ENCODE results near the gene EPHB2. TPM values are rescaled to one million over a fixed set of nuclear protein-coding genes. Genes with fewer than 3 reads are reported as not detected.

The EPHB2 gene
- total and polyA plus RNA-seq, 2 donors from 2014 or later: 3.0 to 9.5 TPM

DNA sequence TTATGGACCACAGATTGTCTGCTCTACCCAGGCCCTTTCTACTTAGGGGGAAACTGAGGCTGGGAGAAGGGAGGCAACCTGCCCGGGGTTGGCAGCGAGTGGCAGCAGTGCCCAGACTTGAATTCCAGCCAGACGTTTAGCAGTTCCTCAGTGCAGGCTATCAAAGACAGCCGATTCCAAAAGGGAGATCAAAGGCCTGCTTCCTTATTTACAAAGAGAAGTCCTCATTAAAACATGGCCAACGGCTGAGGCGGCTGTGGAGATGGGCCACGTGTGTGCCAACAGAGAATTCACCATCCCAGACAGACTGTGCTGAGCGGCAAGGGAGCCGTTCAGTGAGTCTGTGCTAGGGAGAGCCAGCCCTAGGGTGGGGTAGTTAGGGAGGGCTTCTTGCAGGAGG, 29.9 kb upstream of the EPHB2 start:
- no peak for FAIRE-seq
- intact Hi-C loops (cut with DNase I): no loop called here
- H3K4me3 ChIP-seq (ENCODE audit: low read length in 3 of 3): no peak overlapping the region

GRCh38 chr1:22681556-22682276, 28.9 kb upstream of the EPHB2 start:
- intact Hi-C loops (cut with DNase I): no loop called here
- DNase-seq (no peak), FAIRE-seq (no peak)
- TF ChIP-seq, protein P1, sequence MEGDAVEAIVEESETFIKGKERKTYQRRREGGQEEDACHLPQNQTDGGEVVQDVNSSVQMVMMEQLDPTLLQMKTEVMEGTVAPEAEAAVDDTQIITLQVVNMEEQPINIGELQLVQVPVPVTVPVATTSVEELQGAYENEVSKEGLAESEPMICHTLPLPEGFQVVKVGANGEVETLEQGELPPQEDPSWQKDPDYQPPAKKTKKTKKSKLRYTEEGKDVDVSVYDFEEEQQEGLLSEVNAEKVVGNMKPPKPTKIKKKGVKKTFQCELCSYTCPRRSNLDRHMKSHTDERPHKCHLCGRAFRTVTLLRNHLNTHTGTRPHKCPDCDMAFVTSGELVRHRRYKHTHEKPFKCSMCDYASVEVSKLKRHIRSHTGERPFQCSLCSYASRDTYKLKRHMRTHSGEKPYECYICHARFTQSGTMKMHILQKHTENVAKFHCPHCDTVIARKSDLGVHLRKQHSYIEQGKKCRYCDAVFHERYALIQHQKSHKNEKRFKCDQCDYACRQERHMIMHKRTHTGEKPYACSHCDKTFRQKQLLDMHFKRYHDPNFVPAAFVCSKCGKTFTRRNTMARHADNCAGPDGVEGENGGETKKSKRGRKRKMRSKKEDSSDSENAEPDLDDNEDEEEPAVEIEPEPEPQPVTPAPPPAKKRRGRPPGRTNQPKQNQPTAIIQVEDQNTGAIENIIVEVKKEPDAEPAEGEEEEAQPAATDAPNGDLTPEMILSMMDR (IDR thresholded peaks at IDR 0.05; ENCODE audit: borderline replicate concordance, extremely low read depth, insufficient read depth): no peak
- Histone ChIP-seq H3K4me3 (ENCODE audit: low read length in 3 of 3) (no peak overlapping the region), H3K9me3 (ENCODE audit: control insufficient read depth in 2 of 3, insufficient read depth in 1 of 3, low read length in 3 of 3) (no peaks in the 10 kb centered on the region), H3K27me3 (ENCODE audit: control insufficient read depth, insufficient read depth, low read length) (no peaks in the 10 kb centered on the region), H3K27ac (ENCODE audit: low read depth in 2 of 2, low read length in 2 of 2) (no peak overlapping the region), H3K36me3 (ENCODE audit: control insufficient read depth in 2 of 3, insufficient read depth in 3 of 3, low read length in 3 of 3) (no peaks in the 10 kb centered on the region), H3K9ac (ENCODE audit: low read length in 3 of 3) (no peak overlapping the region), H3K4me1 (ENCODE audit: control insufficient read depth in 2 of 3, insufficient read depth in 2 of 3, low read depth in 1 of 3, low read length in 3 of 3) (no peaks in the 10 kb centered on the region)

More for the DNA sequence above, 29.9 kb upstream of the EPHB2 start:
- TF ChIP-seq, protein P1 (IDR thresholded peaks at IDR 0.05; ENCODE audit: borderline replicate concordance, extremely low read depth, insufficient read depth): no peak
- Histone ChIP-seq H3K27ac (ENCODE audit: low read depth in 2 of 2, low read length in 2 of 2) (no peak overlapping the region), H3K9me3 (ENCODE audit: control insufficient read depth in 2 of 3, insufficient read depth in 1 of 3, low read length in 3 of 3) (no peaks in the 10 kb centered on the region), H3K36me3 (ENCODE audit: control insufficient read depth in 2 of 3, insufficient read depth in 3 of 3, low read length in 3 of 3) (no peaks in the 10 kb centered on the region), H3K27me3 (ENCODE audit: control insufficient read depth, insufficient read depth, low read length) (no peaks in the 10 kb centered on the region), H3K9ac (ENCODE audit: low read length in 3 of 3) (no peak overlapping the region), H3K4me1 (ENCODE audit: control insufficient read depth in 2 of 3, insufficient read depth in 2 of 3, low read depth in 1 of 3, low read length in 3 of 3) (no peaks in the 10 kb centered on the region)
- no peak for DNase-seq

DNA sequence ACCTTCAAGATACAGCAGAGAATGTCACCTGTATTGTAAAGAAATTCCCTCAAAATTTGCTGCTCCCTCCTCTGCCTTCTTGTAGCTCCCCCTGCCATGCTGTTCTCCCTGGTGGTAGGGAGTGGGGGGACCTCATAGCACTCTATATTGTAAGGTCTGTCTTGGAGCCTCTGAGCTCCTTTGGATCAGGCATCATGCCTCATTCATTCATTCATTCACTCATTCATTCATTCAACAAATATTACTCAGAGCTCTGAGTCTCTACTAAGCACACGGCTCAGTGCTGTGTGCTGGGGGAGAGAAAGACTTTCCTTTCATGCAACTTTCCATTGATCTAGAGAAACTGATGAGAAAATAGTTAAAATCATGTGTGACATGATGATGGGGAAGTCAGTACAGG, 27.1 kb upstream of the EPHB2 start:
- H3K9ac ChIP-seq (ENCODE audit: low read length in 3 of 3): no peak overlapping the region
- FAIRE-seq (no peak), DNase-seq (no peak)
- H3K4me1 ChIP-seq (ENCODE audit: control insufficient read depth in 2 of 3, insufficient read depth in 2 of 3, low read depth in 1 of 3, low read length in 3 of 3): no peaks in the 10 kb centered on the region
- intact Hi-C loops (cut with DNase I): no loop called here
- H3K36me3 ChIP-seq (ENCODE audit: control insufficient read depth in 2 of 3, insufficient read depth in 3 of 3, low read length in 3 of 3): no peaks in the 10 kb centered on the region
- no peaks in the 10 kb centered on the region for H3K9me3 ChIP-seq (ENCODE audit: control insufficient read depth in 2 of 3, insufficient read depth in 1 of 3, low read length in 3 of 3)
- no peak overlapping the region for H3K27ac ChIP-seq (ENCODE audit: low read depth in 2 of 2, low read length in 2 of 2)
- TF ChIP-seq, protein P1 (IDR thresholded peaks at IDR 0.05; ENCODE audit: borderline replicate concordance, extremely low read depth, insufficient read depth): no peak
- H3K4me3 ChIP-seq (ENCODE audit: low read length in 3 of 3): no peak overlapping the region
- no peaks in the 10 kb centered on the region for H3K27me3 ChIP-seq (ENCODE audit: control insufficient read depth, insufficient read depth, low read length)

All from kidney (tissue), 14 donors.